Type B pancreatic cell (in vitro differentiated cells): ENCODE results near the gene ADCK1. TPM values are rescaled to one million over a fixed set of nuclear protein-coding genes. Genes with fewer than 3 reads are reported as not detected.

Experiments
- DNase-seq: peaks from one replicate; pipeline ENCODE4 v3.0.0; 2021; ENCODE audit warnings: mixed read lengths; ENCODE audit not compliant: unreplicated experiment; ENCODE audit errors: extremely low spot score
- H3K27ac Mint-ChIP-seq: 2 replicates; pipeline ENCODE4 v1.8.0; 2021; ENCODE audit warnings: mild to moderate bottlenecking, mixed read lengths
- H3K27me3 Mint-ChIP-seq: 2 replicates; pipeline ENCODE4 v1.8.0; 2021; ENCODE audit warnings: mixed read lengths
- H3K36me3 Mint-ChIP-seq: 2 replicates; pipeline ENCODE4 v1.8.0; 2021; ENCODE audit warnings: mixed read lengths
- H3K4me1 Mint-ChIP-seq: one replicate; pipeline ENCODE4 v1.8.0; 2021; ENCODE audit warnings: mixed read lengths; ENCODE audit not compliant: unreplicated experiment
- H3K4me3 Mint-ChIP-seq: 2 replicates; pipeline ENCODE4 v1.8.0; 2021; ENCODE audit warnings: mild to moderate bottlenecking, mixed read lengths
- H3K9me3 Mint-ChIP-seq: 2 replicates; pipeline ENCODE4 v1.8.0; 2021; ENCODE audit warnings: mixed read lengths
- total RNA-seq: library from RNA; stranded (reverse); gene quantifications from 2 replicates; pipeline ENCODE4 v1.2.1, GENCODE V29; 2021; ENCODE audit warnings: low replicate concordance
- TF ChIP-seq, protein P1 (sequence below): fragments of 200-600 bp; sonication (generic); conservative IDR thresholded peaks from 2 replicates; pipeline ENCODE4 v1.5.0; 2021; ENCODE audit warnings: antibody characterized with exemption, mild to moderate bottlenecking

The ADCK1 gene
- total RNA-seq, 1 donor from 2014 or later: 9.2 TPM

DNA sequence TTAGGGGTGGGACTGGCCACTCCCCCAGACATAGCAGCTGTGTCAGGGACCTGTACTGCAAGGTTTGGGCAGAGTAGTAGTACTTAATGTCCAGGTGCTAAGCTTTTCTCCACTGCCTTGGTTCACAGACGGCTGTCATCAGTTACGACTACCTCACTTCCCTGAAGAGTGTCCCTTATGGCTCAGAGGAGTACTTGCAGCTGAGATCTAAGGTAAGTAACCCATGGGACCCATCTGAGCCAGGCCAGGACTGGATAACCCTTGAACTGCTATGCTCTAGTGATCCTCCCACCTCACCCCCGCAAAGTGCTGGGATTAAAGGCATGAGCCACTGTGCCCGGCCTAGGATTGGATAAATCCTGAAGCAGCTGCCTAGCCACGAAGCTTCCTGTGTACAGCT lies 22.4 kb downstream of the ADCK1 start:
- Mint-ChIP-seq H3K4me1 (no peaks in the 10 kb centered on the region), H3K4me3 (no peak overlapping the region), H3K27ac (no peak overlapping the region), H3K9me3 (no peaks in the 10 kb centered on the region), H3K36me3 (peaks cover 17% of the 10 kb centered on the region), H3K27me3 (no peaks in the 10 kb centered on the region)
- TF ChIP-seq, protein P1, sequence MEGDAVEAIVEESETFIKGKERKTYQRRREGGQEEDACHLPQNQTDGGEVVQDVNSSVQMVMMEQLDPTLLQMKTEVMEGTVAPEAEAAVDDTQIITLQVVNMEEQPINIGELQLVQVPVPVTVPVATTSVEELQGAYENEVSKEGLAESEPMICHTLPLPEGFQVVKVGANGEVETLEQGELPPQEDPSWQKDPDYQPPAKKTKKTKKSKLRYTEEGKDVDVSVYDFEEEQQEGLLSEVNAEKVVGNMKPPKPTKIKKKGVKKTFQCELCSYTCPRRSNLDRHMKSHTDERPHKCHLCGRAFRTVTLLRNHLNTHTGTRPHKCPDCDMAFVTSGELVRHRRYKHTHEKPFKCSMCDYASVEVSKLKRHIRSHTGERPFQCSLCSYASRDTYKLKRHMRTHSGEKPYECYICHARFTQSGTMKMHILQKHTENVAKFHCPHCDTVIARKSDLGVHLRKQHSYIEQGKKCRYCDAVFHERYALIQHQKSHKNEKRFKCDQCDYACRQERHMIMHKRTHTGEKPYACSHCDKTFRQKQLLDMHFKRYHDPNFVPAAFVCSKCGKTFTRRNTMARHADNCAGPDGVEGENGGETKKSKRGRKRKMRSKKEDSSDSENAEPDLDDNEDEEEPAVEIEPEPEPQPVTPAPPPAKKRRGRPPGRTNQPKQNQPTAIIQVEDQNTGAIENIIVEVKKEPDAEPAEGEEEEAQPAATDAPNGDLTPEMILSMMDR: no peak
- DNase-seq: no peak

DNA sequence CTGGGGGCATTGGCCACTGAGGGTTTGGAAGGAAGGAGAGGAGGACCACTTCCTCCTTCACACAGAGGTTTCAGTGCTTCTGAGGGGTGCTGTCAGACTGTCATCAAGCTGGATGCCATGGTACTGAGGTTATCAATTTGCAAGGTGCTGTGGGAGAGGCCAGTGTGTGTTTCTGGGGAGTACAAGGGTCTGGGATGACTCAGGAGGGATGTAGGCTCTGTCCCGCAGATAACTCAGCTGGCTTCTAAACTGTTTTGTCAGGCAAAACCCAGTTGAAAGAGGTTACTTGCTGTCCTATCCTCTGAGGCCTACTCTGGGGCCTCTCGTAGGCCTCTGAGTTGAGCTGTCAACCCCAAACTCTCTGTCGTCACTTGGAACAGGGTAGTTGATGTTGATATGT lies 22.8 kb downstream of the ADCK1 start:
- TF ChIP-seq, protein P1: no peak
- Mint-ChIP-seq H3K36me3 (peaks cover 17% of the 10 kb centered on the region), H3K4me3 (no peak overlapping the region), H3K27ac (no peak overlapping the region), H3K4me1 (no peaks in the 10 kb centered on the region), H3K9me3 (no peaks in the 10 kb centered on the region), H3K27me3 (no peaks in the 10 kb centered on the region)
- no peak for DNase-seq

DNA sequence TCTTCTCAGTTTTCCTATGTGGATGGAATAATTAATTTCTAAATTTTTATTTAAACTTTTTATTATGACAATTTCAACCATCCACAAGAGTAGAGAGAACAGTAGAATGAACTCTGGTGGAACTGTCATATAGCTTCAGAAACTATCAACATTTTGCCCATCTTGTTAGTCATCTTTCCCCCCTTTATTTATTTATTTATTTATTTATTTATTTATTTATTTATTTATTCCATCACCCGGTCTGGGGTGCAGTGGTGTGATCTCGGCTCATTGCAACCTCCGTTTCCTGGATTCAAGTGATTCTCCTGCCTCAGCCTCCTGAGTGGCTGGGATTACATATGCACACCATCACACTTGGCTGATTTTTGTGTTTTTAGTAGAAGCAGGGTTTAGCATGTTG lies 23.5 kb downstream of the ADCK1 start:
- no peak overlapping the region for H3K4me3 Mint-ChIP-seq
- H3K27me3 Mint-ChIP-seq: no peaks in the 10 kb centered on the region
- H3K36me3 Mint-ChIP-seq: peaks cover 17% of the 10 kb centered on the region
- DNase-seq: no peak
- TF ChIP-seq, protein P1: no peak
- H3K27ac Mint-ChIP-seq: no peak overlapping the region
- no peaks in the 10 kb centered on the region for H3K9me3 Mint-ChIP-seq
- no peaks in the 10 kb centered on the region for H3K4me1 Mint-ChIP-seq

GRCh38 chr14:77825895-77826519 lies 26.1 kb downstream of the ADCK1 start:
- H3K27me3 Mint-ChIP-seq: no peaks in the 10 kb centered on the region
- H3K4me3 Mint-ChIP-seq: no peak overlapping the region
- peaks cover 28% of the 10 kb centered on the region for H3K36me3 Mint-ChIP-seq
- no peaks in the 10 kb centered on the region for H3K9me3 Mint-ChIP-seq
- no peak for DNase-seq
- TF ChIP-seq, protein P1: no peak
- H3K4me1 Mint-ChIP-seq: no peaks in the 10 kb centered on the region
- no peak overlapping the region for H3K27ac Mint-ChIP-seq

- TF ChIP-seq, protein P1: no peak
- Mint-ChIP-seq H3K27me3 (no peaks in the 10 kb centered on the region), H3K9me3 (no peaks in the 10 kb centered on the region), H3K36me3 (peaks cover 14% of the 10 kb centered on the region), H3K4me3 (no peak overlapping the region), H3K4me1 (no peaks in the 10 kb centered on the region), H3K27ac (peak overlapping the region; percentile 77)
- no peak for DNase-seq
Observed at GRCh38 chr14:77830692-77831091, 30.8 kb downstream of the ADCK1 start.

DNA sequence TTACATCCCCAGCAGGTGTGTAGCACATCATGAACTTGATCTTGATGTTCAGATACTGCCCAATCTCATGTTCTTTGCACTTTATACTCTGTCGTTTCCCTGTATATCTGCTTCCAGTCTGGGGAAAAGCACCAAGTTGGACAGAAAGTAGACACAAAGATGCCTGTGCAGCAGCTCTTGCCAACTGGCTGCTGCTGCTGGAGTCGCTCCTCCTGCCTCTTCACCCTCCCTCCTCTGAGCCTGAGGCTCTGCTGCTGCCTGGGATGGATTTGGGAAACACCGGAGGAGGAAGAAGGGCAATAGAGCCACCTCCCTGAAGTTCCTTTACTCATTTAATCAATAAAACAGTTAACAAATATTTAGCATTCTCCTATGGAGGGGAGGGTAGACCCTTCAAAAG lies 32.4 kb downstream of the ADCK1 start:
- no peaks in the 10 kb centered on the region for H3K27me3 Mint-ChIP-seq
- TF ChIP-seq, protein P1: no peak

More for the DNA sequence above, 32.4 kb downstream of the ADCK1 start:
- no peaks in the 10 kb centered on the region for H3K9me3 Mint-ChIP-seq
- H3K27ac Mint-ChIP-seq: no peak overlapping the region
- H3K4me3 Mint-ChIP-seq: no peak overlapping the region
- H3K36me3 Mint-ChIP-seq: peaks cover 14% of the 10 kb centered on the region
- no peaks in the 10 kb centered on the region for H3K4me1 Mint-ChIP-seq
- DNase-seq: no peak
